Fibroblast of villous mesenchyme (primary cell): ENCODE measurements around the gene PLCL1. TPM values are rescaled to one million over a fixed set of nuclear protein-coding genes. Genes with fewer than 3 reads are reported as not detected.
A peak's percentile ranks its signal among the peaks of the same experiment; 100 is the strongest.

Experiments used
- DNase-seq: peaks from one replicate; pipeline ENCODE4 v3.0.0-alpha.2; 2010; ENCODE audit warnings: low read depth
- H3K4me3 ChIP-seq: 2 replicates; pipeline ENCODE4 v1.5.1; 2011; ENCODE audit warnings: low read depth, mild to moderate bottlenecking, low read length
- CTCF ChIP-seq: IDR thresholded peaks from 2 replicates; pipeline ENCODE4 v1.5.1; 2012; ENCODE audit warnings: low read depth, mild to moderate bottlenecking, low read length; ENCODE audit not compliant: insufficient read depth
- total RNA-seq: library from RNA; depleted of rRNA; stranded (reverse); fragments of >200 nt; gene quantifications from 2 replicates; pipeline ENCODE4 v1.2.3, GENCODE V29; 2012

The PLCL1 gene
- total RNA-seq, 1 donor = 0.43 TPM

GRCh38 chr2:197862246-197862955 lies 58.0 kb downstream of the PLCL1 start:
- no peak for DNase-seq
- no peak overlapping the region for H3K4me3 ChIP-seq
- no peak for TF ChIP-seq CTCF

GRCh38 chr2:197863744-197864143 lies 59.4 kb downstream of the PLCL1 start:
- DNase-seq = no peak
- TF ChIP-seq CTCF = no peak
- H3K4me3 ChIP-seq = no peak overlapping the region

DNA sequence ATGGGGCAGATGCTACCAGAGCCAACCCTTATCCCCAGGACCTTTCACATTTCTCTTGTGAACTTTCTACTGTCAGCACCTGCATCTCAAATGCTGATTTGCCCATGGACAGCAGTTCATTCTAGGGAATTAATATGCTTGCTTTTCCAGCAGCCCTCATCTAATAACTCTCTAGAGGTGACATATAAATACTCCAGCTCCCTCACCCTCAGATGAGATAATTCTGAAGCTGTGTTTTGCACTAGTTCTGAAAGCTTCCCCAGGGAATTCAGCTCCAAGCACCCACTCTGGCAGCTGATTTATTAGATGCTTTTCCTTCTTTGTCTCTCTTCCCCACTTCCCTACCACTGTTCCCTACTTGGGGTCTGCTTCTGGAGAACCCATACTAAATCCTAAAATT lies 62.1 kb downstream of the PLCL1 start:
- no peak for TF ChIP-seq CTCF
- H3K4me3 ChIP-seq = no peak overlapping the region
- no peak for DNase-seq

DNA sequence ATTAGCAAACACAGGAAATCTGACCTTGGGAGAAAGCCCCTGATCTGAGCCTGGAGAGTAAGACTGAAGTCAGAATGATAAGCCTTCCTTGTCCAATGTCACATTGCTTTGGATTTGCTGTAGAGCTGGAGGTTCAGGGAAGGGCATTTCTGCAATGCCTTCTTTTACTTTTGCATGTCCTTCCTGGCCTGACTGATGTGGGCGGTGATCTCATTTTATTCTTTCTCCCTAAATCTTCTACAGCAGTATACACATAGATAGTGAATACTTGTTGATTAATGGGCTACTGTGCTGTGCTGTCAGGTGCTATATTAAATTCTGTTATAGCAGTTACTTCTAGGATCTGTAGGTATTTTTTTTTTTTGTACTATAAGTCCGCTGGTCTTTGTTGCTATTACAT lies 62.6 kb downstream of the PLCL1 start:
- DNase-seq = no peak
- no peak for TF ChIP-seq CTCF
- H3K4me3 ChIP-seq = no peak overlapping the region

DNA sequence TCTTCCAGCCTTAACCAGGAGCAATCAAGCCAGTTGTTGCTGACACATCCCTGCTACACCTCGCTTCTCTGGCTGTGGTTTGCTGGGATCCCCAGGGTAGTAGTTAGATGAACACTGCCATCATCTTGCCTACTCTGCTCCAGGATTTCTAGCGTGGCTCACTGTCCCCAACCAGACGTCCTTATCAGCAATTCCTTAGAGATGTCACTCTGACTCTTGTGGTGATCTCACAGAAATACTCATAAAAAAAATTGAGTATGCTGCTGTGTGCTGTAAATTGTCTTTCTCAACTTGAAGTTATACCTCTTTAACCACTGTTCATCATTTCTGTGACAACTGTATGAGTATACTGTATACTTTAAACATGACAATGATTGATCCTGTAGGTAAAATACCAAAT lies 63.2 kb downstream of the PLCL1 start:
- TF ChIP-seq CTCF = no peak
- no peak overlapping the region for H3K4me3 ChIP-seq
- DNase-seq = no peak

- DNase-seq = no peak
- H3K4me3 ChIP-seq = no peak overlapping the region
- TF ChIP-seq CTCF = no peak
Measured at GRCh38 chr2:197868206-197868605, 63.8 kb downstream of the PLCL1 start.

- peak; percentile 10 for DNase-seq
- no peak for TF ChIP-seq CTCF
- no peak overlapping the region for H3K4me3 ChIP-seq
Measured at GRCh38 chr2:197869041-197869440, 64.6 kb downstream of the PLCL1 start.
